Measurements from ENCODE around the gene RAMP3. TPM values are rescaled to one million over a fixed set of nuclear protein-coding genes. Genes with fewer than 3 reads are reported as not detected.

Gene RAMP3
- polyA plus RNA-seq, 3 donors, result not detected

GRCh38 chr7:45174966-45175765, 17.6 kb downstream of the RAMP3 start:
- no peak overlapping the region for H3K27ac ChIP-seq (ENCODE audit: low read depth in 1 of 2, low read length in 2 of 2)
- peaks cover 10 to 24% (median 12%) of the 10 kb centered on the region in 3 donors for H3K27me3 Mint-ChIP-seq (ENCODE audit: low read depth in 3 of 3)
- no peak overlapping the region for H3K4me3 Mint-ChIP-seq
- no peaks in the 10 kb centered on the region for H3K9me3 Mint-ChIP-seq
- H3K9me3 ChIP-seq (replicated peaks in 1 of 2; ENCODE audit: control insufficient read depth in 1 of 2, insufficient read depth in 1 of 2, low read length in 2 of 2), result no peaks in the 10 kb centered on the region
- no peak for DNase-seq
- no peak for TF ChIP-seq CTCF (IDR thresholded peaks at IDR 0.05)
- no peak overlapping the region for H3K4me2 ChIP-seq (replicated peaks; ENCODE audit: extremely low read depth, low read length, poor library complexity, severe bottlenecking)
- H3K4me3 ChIP-seq (replicated peaks in 1 of 3; ENCODE audit: low read depth in 2 of 3, low read length in 3 of 3), result no peak overlapping the region
- intact Hi-C loops (cut with micrococcal nuclease), result no loop called here
- 86% methylated on average over 4 of the region's 4 CpGs for WGBS (ENCODE audit: insufficient coverage)
- no peak overlapping the region for H2AFZ ChIP-seq (ENCODE audit: insufficient read depth, low read depth, low read length, poor library complexity, severe bottlenecking)
- no peak overlapping the region for H3K27ac Mint-ChIP-seq
- no peaks in the 10 kb centered on the region for H3K36me3 ChIP-seq (replicated peaks in 1 of 2; ENCODE audit: control insufficient read depth in 1 of 2, insufficient read depth in 2 of 2, low read length in 2 of 2)
- peaks cover 0 to 4% of the 10 kb centered on the region in 2 donors for H3K4me1 ChIP-seq (ENCODE audit: control insufficient read depth in 1 of 2, insufficient read depth in 2 of 2, low read length in 2 of 2)
- H3K36me3 Mint-ChIP-seq, result no peaks in the 10 kb centered on the region
- H3K27me3 ChIP-seq (ENCODE audit: control insufficient read depth in 2 of 2, insufficient read depth in 2 of 2, low read length in 2 of 2), result no peaks in the 10 kb centered on the region
- no peak overlapping the region for H3K9ac ChIP-seq (ENCODE audit: insufficient read depth, low read length, poor library complexity, severe bottlenecking)
- H3K79me2 ChIP-seq (ENCODE audit: insufficient read depth, low read length), result no peaks in the 10 kb centered on the region
- no peaks in the 10 kb centered on the region for H4K20me1 ChIP-seq (ENCODE audit: insufficient read depth, low read length)
- H3K4me1 Mint-ChIP-seq, result peaks cover 4% of the 10 kb centered on the region

- Histone ChIP-seq H3K27me3 (ENCODE audit: control insufficient read depth in 2 of 2, insufficient read depth in 2 of 2, low read length in 2 of 2) (no peaks in the 10 kb centered on the region), H3K36me3 (replicated peaks in 1 of 2; ENCODE audit: control insufficient read depth in 1 of 2, insufficient read depth in 2 of 2, low read length in 2 of 2) (no peaks in the 10 kb centered on the region), H3K27ac (ENCODE audit: low read depth in 1 of 2, low read length in 2 of 2) (no peak overlapping the region), H3K4me1 (ENCODE audit: control insufficient read depth in 1 of 2, insufficient read depth in 2 of 2, low read length in 2 of 2) (peaks cover 0 to 4% of the 10 kb centered on the region in 2 donors), H3K4me2 (replicated peaks; ENCODE audit: extremely low read depth, low read length, poor library complexity, severe bottlenecking) (no peak overlapping the region), H3K9ac (ENCODE audit: insufficient read depth, low read length, poor library complexity, severe bottlenecking) (no peak overlapping the region), H3K4me3 (replicated peaks in 1 of 3; ENCODE audit: low read depth in 2 of 3, low read length in 3 of 3) (no peak overlapping the region), H3K9me3 (replicated peaks in 1 of 2; ENCODE audit: control insufficient read depth in 1 of 2, insufficient read depth in 1 of 2, low read length in 2 of 2) (no peaks in the 10 kb centered on the region), H2AFZ (ENCODE audit: insufficient read depth, low read depth, low read length, poor library complexity, severe bottlenecking) (no peak overlapping the region), H3K79me2 (ENCODE audit: insufficient read depth, low read length) (no peaks in the 10 kb centered on the region), H4K20me1 (ENCODE audit: insufficient read depth, low read length) (no peaks in the 10 kb centered on the region)
- peaks cover 8 to 24% (median 12%) of the 10 kb centered on the region in 3 donors for H3K27me3 Mint-ChIP-seq (ENCODE audit: low read depth in 3 of 3)
- peaks cover 4% of the 10 kb centered on the region for H3K4me1 Mint-ChIP-seq
- no peaks in the 10 kb centered on the region for H3K36me3 Mint-ChIP-seq
- DNase-seq, result no peak
- no peak for TF ChIP-seq CTCF (IDR thresholded peaks at IDR 0.05)
- H3K9me3 Mint-ChIP-seq, result no peaks in the 10 kb centered on the region
- WGBS (ENCODE audit: insufficient coverage), result 100% methylated on average over 1 of the region's 5 CpGs
- intact Hi-C loops (cut with micrococcal nuclease), result no loop called here
- no peak overlapping the region for H3K27ac Mint-ChIP-seq
- no peak overlapping the region for H3K4me3 Mint-ChIP-seq
Observed at GRCh38 chr7:45176091-45176490, 18.5 kb downstream of the RAMP3 start.
